H9 (cell line): Measurements from ENCODE around the gene SHISA9. TPM values are rescaled to one million over a fixed set of nuclear protein-coding genes. Genes with fewer than 3 reads are reported as not detected.
A peak's percentile ranks its signal among the peaks of the same experiment; 100 is the strongest.

Source experiments
- DNase-seq: peaks from one replicate; pipeline ENCODE4 v3.0.0-alpha.2; 2017
- H2AFZ ChIP-seq: one replicate; pipeline ENCODE4 v1.6.1; 2013; ENCODE audit warnings: mild to moderate bottlenecking, low read length, control low read depth, moderate library complexity
- H2AK5ac ChIP-seq: 2 replicates; pipeline ENCODE4 v1.6.1; 2013; ENCODE audit warnings: low read length, control low read depth, mixed read lengths; ENCODE audit not compliant: insufficient read length
- H2BK120ac ChIP-seq: one replicate; pipeline ENCODE4 v1.6.1; 2013; ENCODE audit warnings: low read depth, mild to moderate bottlenecking, low read length, control low read depth, inconsistent platforms; ENCODE audit not compliant: poor library complexity, severe bottlenecking
- H2BK12ac ChIP-seq: 2 replicates; pipeline ENCODE4 v1.6.1; 2013; ENCODE audit warnings: low read length, control low read depth, mixed read lengths, low read depth; ENCODE audit not compliant: insufficient read length
- H2BK15ac ChIP-seq: 2 replicates; pipeline ENCODE4 v1.6.1; 2013; ENCODE audit warnings: low read depth, low read length, control low read depth
- H2BK20ac ChIP-seq: one replicate; pipeline ENCODE4 v1.6.1; 2013; ENCODE audit warnings: low read depth, mild to moderate bottlenecking, low read length, control low read depth, inconsistent platforms; ENCODE audit not compliant: poor library complexity, severe bottlenecking
- H2BK5ac ChIP-seq: 2 replicates; pipeline ENCODE4 v1.6.1; 2013; ENCODE audit warnings: low read length, control low read depth, mixed read lengths; ENCODE audit not compliant: insufficient read length
- H3K14ac ChIP-seq: 2 replicates; pipeline ENCODE4 v1.6.1; 2013; ENCODE audit warnings: low read length, control low read depth; ENCODE audit not compliant: insufficient read depth
- H3K18ac ChIP-seq: 2 replicates; pipeline ENCODE4 v1.6.1; 2013; ENCODE audit warnings: low read depth, mild to moderate bottlenecking, mixed read lengths, low read length, control low read depth; ENCODE audit not compliant: insufficient read length
- H3K23ac ChIP-seq: 2 replicates; pipeline ENCODE4 v1.6.1; 2013; ENCODE audit warnings: low read length, control low read depth, mixed read lengths, low read depth; ENCODE audit not compliant: insufficient read length
- H3K23me2 ChIP-seq: 2 replicates; pipeline ENCODE4 v1.6.1; 2013; ENCODE audit warnings: low read depth, mild to moderate bottlenecking, mixed read lengths, low read length, control low read depth; ENCODE audit not compliant: insufficient read length, poor library complexity, severe bottlenecking
- H3K27ac ChIP-seq: 2 replicates; pipeline ENCODE4 v1.5.1; 2013; ENCODE audit warnings: low read length, control low read depth, mixed read lengths, low read depth; ENCODE audit not compliant: insufficient read length
- H3K27me3 ChIP-seq: 2 replicates; pipeline ENCODE4 v1.6.1; 2013; ENCODE audit warnings: low read length, control low read depth, inconsistent platforms; ENCODE audit not compliant: insufficient read depth
- H3K4ac ChIP-seq: 2 replicates; pipeline ENCODE4 v1.6.1; 2013; ENCODE audit warnings: low read depth, mild to moderate bottlenecking, control low read depth, inconsistent platforms, low read length, moderate library complexity
- H3K4me1 ChIP-seq: 2 replicates; pipeline ENCODE4 v1.6.1; 2013; ENCODE audit warnings: low read length, control low read depth, inconsistent platforms; ENCODE audit not compliant: insufficient read depth
- H3K4me2 ChIP-seq: 2 replicates; pipeline ENCODE4 v1.6.1; 2013; ENCODE audit warnings: low read length, control low read depth, mixed read lengths; ENCODE audit not compliant: insufficient read length, insufficient read depth
- H3K56ac ChIP-seq: 2 replicates; pipeline ENCODE4 v1.6.1; 2013; ENCODE audit warnings: low read depth, mild to moderate bottlenecking, mixed read lengths, low read length, control low read depth; ENCODE audit not compliant: insufficient read length
- H3K79me1 ChIP-seq: 2 replicates; pipeline ENCODE4 v1.6.1; 2013; ENCODE audit warnings: low read depth, mild to moderate bottlenecking, moderate library complexity, low read length, control low read depth, inconsistent platforms; ENCODE audit not compliant: insufficient read depth, poor library complexity, severe bottlenecking
- H3K79me2 ChIP-seq: 2 replicates; pipeline ENCODE4 v1.6.1; 2013; ENCODE audit warnings: low read length, control low read depth, inconsistent platforms; ENCODE audit not compliant: insufficient read depth
- H3K9ac ChIP-seq: 2 replicates; pipeline ENCODE4 v1.6.1; 2013; ENCODE audit warnings: low read length, control low read depth, mixed read lengths; ENCODE audit not compliant: insufficient read length; ENCODE audit errors: extremely low read depth
- H3K9me3 ChIP-seq: one replicate; pipeline ENCODE4 v1.6.1; 2013; ENCODE audit warnings: low read depth, low read length, inconsistent platforms; ENCODE audit not compliant: control insufficient read depth
- H3T11ph ChIP-seq: one replicate; pipeline ENCODE4 v1.6.1; 2013; ENCODE audit warnings: mild to moderate bottlenecking, low read length, control low read depth, inconsistent platforms
- H4K20me1 ChIP-seq: one replicate; pipeline ENCODE4 v1.6.1; 2013; ENCODE audit not compliant: control insufficient read depth, insufficient read length, insufficient read depth
- H4K5ac ChIP-seq: 2 replicates; pipeline ENCODE4 v1.6.1; 2013; ENCODE audit warnings: low read depth, mild to moderate bottlenecking, mixed read lengths, low read length, control low read depth; ENCODE audit not compliant: insufficient read length
- H4K8ac ChIP-seq: replicated peaks from 2 replicates; pipeline ENCODE4 v1.6.1; 2013; ENCODE audit warnings: low read length, control low read depth, mixed read lengths, low read depth; ENCODE audit not compliant: insufficient read length
- H4K91ac ChIP-seq: 2 replicates; pipeline ENCODE4 v1.6.1; 2013; ENCODE audit warnings: low read depth, mild to moderate bottlenecking, moderate library complexity, mixed read lengths, low read length, control low read depth; ENCODE audit not compliant: insufficient read length
- H3K27ac Mint-ChIP-seq, 3 experiments: 2 replicates in 2 of 3; 3 replicates in 1 of 3; pipeline ENCODE4 v1.8.0; 2020 to 2021; ENCODE audit warnings: mixed read lengths in 3 of 3, mild to moderate bottlenecking in 1 of 3, moderate library complexity in 1 of 3
- H3K27me3 Mint-ChIP-seq: 2 replicates; pipeline ENCODE4 v1.8.0; 2021; ENCODE audit warnings: low read depth, mild to moderate bottlenecking, moderate library complexity, mixed read lengths
- H3K36me3 Mint-ChIP-seq, 3 experiments: 2 replicates in 2 of 3; 3 replicates in 1 of 3; pipeline ENCODE4 v1.8.0; 2020 to 2021; ENCODE audit warnings: low read depth in 3 of 3, mixed read lengths in 3 of 3; ENCODE audit not compliant: insufficient read depth in 1 of 3
- H3K4me1 Mint-ChIP-seq, 2 experiments: 2 replicates each; pipeline ENCODE4 v1.8.0; 2020; ENCODE audit warnings: mixed read lengths in 2 of 2
- H3K4me3 Mint-ChIP-seq, 2 experiments: 2 replicates in 1 of 2; 3 replicates in 1 of 2; pipeline ENCODE4 v1.8.0; 2020 to 2021; ENCODE audit warnings: mild to moderate bottlenecking in 2 of 2, mixed read lengths in 2 of 2, moderate library complexity in 1 of 2
- H3K9me3 Mint-ChIP-seq, 2 experiments: 2 replicates in 1 of 2; 3 replicates in 1 of 2; pipeline ENCODE4 v1.8.0; 2020; ENCODE audit warnings: mild to moderate bottlenecking in 2 of 2, mixed read lengths in 2 of 2, moderate library complexity in 1 of 2
- CTCF ChIP-seq: fragments of 200-600 bp; sonication (generic); conservative IDR thresholded peaks from 3 replicates; pipeline ENCODE4 v1.8.0; 2021; ENCODE audit warnings: antibody characterized with exemption, mild to moderate bottlenecking
- WGBS: extraction: QIAGEN DNeasy Blood & Tissue Kit; methylation state at CpG from one replicate; pipeline ENCODE4 v1.1.7; 2013; ENCODE audit warnings: missing lambda C conversion rate, low lambda C conversion rate, mixed read lengths; ENCODE audit not compliant: insufficient read length; ENCODE audit errors: extremely low coverage; 5-methylcytosine and 5-hydroxymethylcytosine counted together
- total RNA-seq: library from RNA; stranded (reverse); gene quantifications from 2 replicates; pipeline ENCODE4 v1.2.1, GENCODE V29; 2021

The SHISA9 gene
- total RNA-seq, 1 experiment from 2014 or later = 7.0 TPM

- Histone ChIP-seq H3K23me2 (no peaks in the 10 kb centered on the region), H3K4me1 (peaks cover 8% of the 10 kb centered on the region; the same call in 1 of the 2 replicates), H3K27ac (no peak overlapping the region), H3K9ac (no peak overlapping the region), H2AK5ac (no peak overlapping the region), H4K5ac (no peak overlapping the region), H2BK120ac (no peak overlapping the region), H2BK12ac (no peak overlapping the region), H3K79me1 (no peaks in the 10 kb centered on the region), H3T11ph (no peak overlapping the region), H2AFZ (no peak overlapping the region), H4K91ac (no peak overlapping the region), H3K18ac (no peak overlapping the region), H3K79me2 (no peaks in the 10 kb centered on the region; the same call in 1 of the 2 replicates), H3K23ac (no peak overlapping the region), H3K4me2 (no peak overlapping the region), H3K9me3 (no peaks in the 10 kb centered on the region), H2BK15ac (no peak overlapping the region), H3K14ac (no peak overlapping the region), H3K56ac (no peak overlapping the region), H2BK20ac (no peak overlapping the region), H4K20me1 (no peaks in the 10 kb centered on the region), H3K4ac (no peak overlapping the region), H3K27me3 (no peaks in the 10 kb centered on the region), H2BK5ac (no peak overlapping the region), H4K8ac (no peak overlapping the region)
- Mint-ChIP-seq H3K27ac (peak overlapping the region in 2 of 3 experiments; percentile 39 to 81; a peak in 4 of 7 replicates), H3K4me1 (peaks cover 19 to 29% of the 10 kb centered on the region in 2 experiments), H3K27me3 (no peaks in the 10 kb centered on the region), H3K36me3 (peaks cover 0 to 8% (median 0%) of the 10 kb centered on the region in 3 experiments; a peak in 4 of 7 replicates), H3K9me3 (peaks cover 5 to 7% of the 10 kb centered on the region in 2 experiments; a peak in 4 of 5 replicates), H3K4me3 (no peak overlapping the region)
- no peak for DNase-seq
- TF ChIP-seq CTCF = no peak
- no CpG with 5 or more reads among the region's 1 CpG for WGBS
Observed at GRCh38 chr16:13064821-13065220, 163.4 kb downstream of the SHISA9 start.
